ENCODE measurements around the gene SLC25A47. TPM values are rescaled to one million over a fixed set of nuclear protein-coding genes. Genes with fewer than 3 reads are reported as not detected.
A peak's percentile ranks its signal among the peaks of the same experiment; 100 is the strongest.

The SLC25A47 gene
- total and polyA plus RNA-seq, 2 donors, result 0.08 TPM; not detected in 1

- peak overlapping the region; percentile 32 for H3K4me3 ChIP-seq (ENCODE audit: low read depth, low read length)
- no peak for DNase-seq (ENCODE audit: extremely low spot score)
- WGBS, result 30% methylated on average over 40 of the region's 40 CpGs
- no peaks in the 10 kb centered on the region for H3K4me1 ChIP-seq (ENCODE audit: insufficient read depth)
- H3K27ac ChIP-seq (ENCODE audit: low read depth), result no peak overlapping the region
- H3K36me3 ChIP-seq (ENCODE audit: insufficient read depth), result no peaks in the 10 kb centered on the region
Measured at GRCh38 chr14:100317912-100318808, 5.0 kb upstream of the SLC25A47 start.

GRCh38 chr14:100320157-100320856, 2.8 kb upstream of the SLC25A47 start:
- 93% methylated on average over 12 of the region's 12 CpGs for WGBS
- DNase-seq (ENCODE audit: extremely low spot score), result no peak
- Histone ChIP-seq H3K27ac (ENCODE audit: low read depth) (no peak overlapping the region), H3K4me1 (ENCODE audit: insufficient read depth) (no peaks in the 10 kb centered on the region), H3K36me3 (ENCODE audit: insufficient read depth) (no peaks in the 10 kb centered on the region), H3K4me3 (ENCODE audit: low read depth, low read length) (no peak overlapping the region)

- no peak for DNase-seq (ENCODE audit: extremely low spot score)
- 75% methylated on average over 9 of the region's 9 CpGs for WGBS
- Histone ChIP-seq H3K4me1 (ENCODE audit: insufficient read depth) (no peaks in the 10 kb centered on the region), H3K36me3 (ENCODE audit: insufficient read depth) (no peaks in the 10 kb centered on the region), H3K4me3 (ENCODE audit: low read depth, low read length) (no peak overlapping the region), H3K27ac (ENCODE audit: low read depth) (no peak overlapping the region)
Measured at GRCh38 chr14:100321473-100322137, 1.5 kb upstream of the SLC25A47 start.

GRCh38 chr14:100322138-100322957, 791 bp upstream of the SLC25A47 start:
- H3K27ac ChIP-seq (ENCODE audit: low read depth), result no peak overlapping the region
- 89% methylated on average over 15 of the region's 15 CpGs for WGBS
- no peak overlapping the region for H3K4me3 ChIP-seq (ENCODE audit: low read depth, low read length)
- no peak for DNase-seq (ENCODE audit: extremely low spot score)
- no peaks in the 10 kb centered on the region for H3K4me1 ChIP-seq (ENCODE audit: insufficient read depth)
- H3K36me3 ChIP-seq (ENCODE audit: insufficient read depth), result no peaks in the 10 kb centered on the region

GRCh38 chr14:100323942-100324307, 786 bp downstream of the SLC25A47 start:
- H3K4me3 ChIP-seq (ENCODE audit: low read depth, low read length), result no peak overlapping the region
- 87% methylated on average over 8 of the region's 8 CpGs for WGBS
- no peak overlapping the region for H3K27ac ChIP-seq (ENCODE audit: low read depth)
- H3K36me3 ChIP-seq (ENCODE audit: insufficient read depth), result no peaks in the 10 kb centered on the region
- no peaks in the 10 kb centered on the region for H3K4me1 ChIP-seq (ENCODE audit: insufficient read depth)
- no peak for DNase-seq (ENCODE audit: extremely low spot score)

- H3K4me3 ChIP-seq (ENCODE audit: low read depth, low read length), result no peak overlapping the region
- no peaks in the 10 kb centered on the region for H3K36me3 ChIP-seq (ENCODE audit: insufficient read depth)
- no peak for DNase-seq (ENCODE audit: extremely low spot score)
- no peak overlapping the region for H3K27ac ChIP-seq (ENCODE audit: low read depth)
- no peaks in the 10 kb centered on the region for H3K4me1 ChIP-seq (ENCODE audit: insufficient read depth)
- 83% methylated on average over 17 of the region's 17 CpGs for WGBS
Measured at GRCh38 chr14:100325231-100325632, 2.1 kb downstream of the SLC25A47 start.

- no peaks in the 10 kb centered on the region for H3K4me1 ChIP-seq (ENCODE audit: insufficient read depth)
- DNase-seq (ENCODE audit: extremely low spot score), result no peak
- no peaks in the 10 kb centered on the region for H3K36me3 ChIP-seq (ENCODE audit: insufficient read depth)
- H3K27ac ChIP-seq (ENCODE audit: low read depth), result no peak overlapping the region
- H3K4me3 ChIP-seq (ENCODE audit: low read depth, low read length), result no peak overlapping the region
- whole genome bisulfite sequencing, result 92% methylated on average over 13 of the region's 13 CpGs
Measured at GRCh38 chr14:100325958-100326357, 2.8 kb downstream of the SLC25A47 start.

GRCh38 chr14:100327128-100327527, 4.0 kb downstream of the SLC25A47 start:
- 94% methylated on average over 24 of the region's 24 CpGs for WGBS

GRCh38 chr14:100328495-100329163, 5.5 kb downstream of the SLC25A47 start:
- Histone ChIP-seq H3K4me1 (ENCODE audit: insufficient read depth) (no peaks in the 10 kb centered on the region), H3K4me3 (ENCODE audit: low read depth, low read length) (no peak overlapping the region), H3K36me3 (ENCODE audit: insufficient read depth) (no peaks in the 10 kb centered on the region), H3K27ac (ENCODE audit: low read depth) (no peak overlapping the region)
- DNase-seq (ENCODE audit: extremely low spot score), result no peak
- 89% methylated on average over 32 of the region's 32 CpGs for WGBS

More at GRCh38 chr14:100327128-100327527, 4.0 kb downstream of the SLC25A47 start:
- no peak for DNase-seq (ENCODE audit: extremely low spot score)
- Histone ChIP-seq H3K27ac (ENCODE audit: low read depth) (no peak overlapping the region), H3K4me3 (ENCODE audit: low read depth, low read length) (no peak overlapping the region), H3K36me3 (ENCODE audit: insufficient read depth) (no peaks in the 10 kb centered on the region), H3K4me1 (ENCODE audit: insufficient read depth) (no peaks in the 10 kb centered on the region)

- DNase-seq (ENCODE audit: extremely low spot score), result no peak
- 90% methylated on average over 36 of the region's 36 CpGs for WGBS
- no peak overlapping the region for H3K27ac ChIP-seq (ENCODE audit: low read depth)
- no peaks in the 10 kb centered on the region for H3K4me1 ChIP-seq (ENCODE audit: insufficient read depth)
- H3K36me3 ChIP-seq (ENCODE audit: insufficient read depth), result no peaks in the 10 kb centered on the region
- no peak overlapping the region for H3K4me3 ChIP-seq (ENCODE audit: low read depth, low read length)
Measured at GRCh38 chr14:100329233-100330006, 6.3 kb downstream of the SLC25A47 start.

GRCh38 chr14:100330007-100330344, 6.8 kb downstream of the SLC25A47 start:
- Histone ChIP-seq H3K4me1 (ENCODE audit: insufficient read depth) (no peaks in the 10 kb centered on the region), H3K27ac (ENCODE audit: low read depth) (no peak overlapping the region), H3K4me3 (ENCODE audit: low read depth, low read length) (no peak overlapping the region), H3K36me3 (ENCODE audit: insufficient read depth) (no peaks in the 10 kb centered on the region)
- no peak for DNase-seq (ENCODE audit: extremely low spot score)
- WGBS, result 80% methylated on average over 11 of the region's 11 CpGs

- DNase-seq (ENCODE audit: extremely low spot score), result no peak
- Histone ChIP-seq H3K4me1 (ENCODE audit: insufficient read depth) (no peaks in the 10 kb centered on the region), H3K4me3 (ENCODE audit: low read depth, low read length) (no peak overlapping the region), H3K27ac (ENCODE audit: low read depth) (no peak overlapping the region), H3K36me3 (ENCODE audit: insufficient read depth) (no peaks in the 10 kb centered on the region)
- WGBS, result 83% methylated on average over 13 of the region's 13 CpGs
Measured at GRCh38 chr14:100330388-100330931, 7.3 kb downstream of the SLC25A47 start.
